ENCODE measurements around the gene CAMK1D.
A peak's percentile ranks its signal among the peaks of the same experiment; 100 is the strongest.

Gene CAMK1D

DNA sequence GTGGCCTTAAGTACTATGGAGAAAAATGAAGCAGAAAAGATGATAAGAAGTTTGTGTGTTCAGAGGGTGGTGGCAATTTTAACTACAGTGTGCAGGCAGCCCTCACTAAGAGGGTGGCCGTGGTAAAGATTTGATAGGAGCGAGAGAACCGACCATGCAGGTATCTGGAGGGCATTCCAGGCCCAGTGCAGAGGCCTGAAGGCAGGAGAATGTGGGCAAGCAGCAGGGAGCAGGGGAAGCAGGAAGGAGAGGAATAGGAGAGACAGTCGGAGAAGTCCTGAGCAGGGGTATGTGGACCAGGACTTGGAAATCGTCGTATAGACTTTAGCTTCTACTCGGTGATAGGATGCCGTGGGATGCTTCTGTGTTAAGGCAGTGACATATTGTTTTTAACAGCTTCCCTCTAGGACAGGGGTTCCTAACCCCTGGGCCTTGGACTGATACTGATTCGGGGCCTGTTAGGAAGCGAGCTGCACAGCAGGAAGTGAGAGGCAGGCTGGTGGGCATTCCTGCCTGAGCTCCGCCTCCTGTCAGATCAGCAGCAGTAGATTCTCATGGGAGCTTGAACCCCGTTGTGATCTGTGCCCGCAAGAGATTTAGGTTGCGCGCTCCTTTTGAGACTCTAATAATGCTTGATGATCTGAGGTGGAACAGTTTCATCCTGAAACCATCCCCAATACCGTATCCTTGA is 425.0 kb downstream of the CAMK1D start:
- no peak for DNase-seq

DNA sequence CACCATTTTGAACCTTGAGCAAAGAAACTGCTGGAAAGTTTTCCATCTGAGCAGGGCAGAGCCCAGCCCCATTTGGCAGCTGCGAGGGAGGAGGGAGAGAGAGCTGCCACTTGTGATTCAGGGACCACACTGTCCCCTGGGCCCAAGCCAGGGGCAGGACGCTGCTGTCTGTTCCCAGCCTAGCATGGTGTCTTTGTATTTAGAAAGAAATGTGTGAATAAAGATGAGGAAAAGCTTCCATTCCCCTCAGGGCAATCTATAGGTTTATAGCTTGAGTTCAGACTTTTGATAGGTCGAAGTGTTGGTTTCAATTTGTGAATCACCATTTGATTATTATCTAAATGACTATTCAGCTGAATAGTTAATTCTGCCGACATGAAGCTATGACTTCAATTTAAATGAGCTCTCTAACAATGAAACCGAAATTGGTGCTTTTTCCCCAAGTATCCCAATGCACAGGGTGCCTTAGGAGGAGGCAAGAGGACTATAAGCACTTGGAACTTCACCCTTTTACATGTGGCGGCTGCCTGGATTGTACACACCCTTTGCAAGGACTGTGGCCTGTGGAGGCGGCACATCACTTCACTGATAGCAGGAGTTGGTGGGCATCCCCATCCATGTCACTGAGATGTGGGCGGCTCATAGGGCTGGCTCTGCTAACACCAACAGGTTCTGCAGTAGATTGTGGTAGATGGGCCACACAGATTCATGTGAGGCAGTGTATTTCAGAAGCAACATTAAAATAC is 428.7 kb downstream of the CAMK1D start:
- no peak for DNase-seq

DNA sequence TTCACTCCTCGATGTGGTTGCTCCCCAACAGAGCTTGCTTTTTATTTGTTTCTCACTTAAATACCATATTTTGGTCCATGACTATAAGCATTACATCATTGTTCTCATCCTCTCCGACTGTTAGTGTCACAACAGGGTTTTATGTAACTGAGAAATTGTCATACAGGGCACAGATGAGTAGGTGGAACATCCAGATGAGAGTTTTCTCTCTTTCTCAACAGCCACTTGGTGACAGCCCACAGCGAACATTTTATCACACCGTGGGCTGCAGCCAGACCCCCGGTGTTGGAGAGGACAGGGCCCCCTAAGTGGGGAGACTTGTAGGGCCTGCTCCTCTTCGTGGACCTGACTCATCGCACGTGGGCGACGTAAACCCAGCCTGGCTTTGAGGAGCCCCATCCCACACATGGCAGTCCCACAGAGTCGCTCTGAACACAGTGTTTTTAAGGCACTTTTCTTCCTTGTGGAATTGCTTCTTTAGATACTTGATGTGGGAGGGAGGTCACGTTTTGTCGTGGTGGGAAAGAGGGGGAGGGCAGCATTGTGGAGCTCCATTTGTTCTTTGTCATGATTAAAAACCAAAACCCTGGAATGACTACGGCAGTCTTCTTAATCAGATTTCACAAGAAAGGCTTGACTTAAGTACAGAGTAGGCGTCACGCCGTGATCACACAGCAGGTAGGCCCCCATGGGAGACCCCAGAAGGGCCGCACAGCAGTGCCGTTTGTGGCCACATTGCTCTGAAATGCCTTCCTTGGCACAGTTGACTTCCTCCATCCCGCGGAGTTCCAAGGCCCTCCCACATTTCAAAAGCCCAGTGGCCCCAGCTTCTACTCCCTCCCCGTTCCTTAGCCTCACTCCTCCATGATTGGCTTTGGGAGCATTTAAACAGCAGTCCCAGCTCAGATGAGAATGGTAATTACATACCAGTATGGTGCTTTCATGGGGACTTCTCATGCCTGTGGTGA is 431.6 kb downstream of the CAMK1D start:
- DNase-seq, result peak; percentile 7

DNA sequence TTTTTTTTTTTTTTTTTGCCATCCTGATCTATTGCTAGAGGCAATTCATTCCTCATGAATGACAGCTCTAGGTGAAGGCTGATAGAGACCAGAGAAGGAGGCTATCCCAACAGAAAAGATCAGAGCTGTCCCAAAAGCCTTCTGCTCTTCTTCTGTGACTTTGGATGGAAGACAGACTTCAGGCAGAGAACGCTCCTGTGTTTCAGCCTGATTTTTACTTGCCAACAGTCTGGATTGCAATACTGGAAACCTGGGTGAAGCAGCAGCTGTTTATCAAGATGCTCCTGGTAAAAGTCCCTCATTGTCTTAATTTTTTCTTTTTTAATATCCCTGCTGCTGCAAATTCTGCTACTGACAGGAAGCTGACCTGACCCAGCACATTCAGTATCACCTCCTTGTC is 432.6 kb downstream of the CAMK1D start:
- DNase-seq, result no peak

- DNase-seq, result peak; percentile 33
These were observed 433.2 kb downstream of the CAMK1D start for GRCh38 chr10:12782537-12782936.

DNA sequence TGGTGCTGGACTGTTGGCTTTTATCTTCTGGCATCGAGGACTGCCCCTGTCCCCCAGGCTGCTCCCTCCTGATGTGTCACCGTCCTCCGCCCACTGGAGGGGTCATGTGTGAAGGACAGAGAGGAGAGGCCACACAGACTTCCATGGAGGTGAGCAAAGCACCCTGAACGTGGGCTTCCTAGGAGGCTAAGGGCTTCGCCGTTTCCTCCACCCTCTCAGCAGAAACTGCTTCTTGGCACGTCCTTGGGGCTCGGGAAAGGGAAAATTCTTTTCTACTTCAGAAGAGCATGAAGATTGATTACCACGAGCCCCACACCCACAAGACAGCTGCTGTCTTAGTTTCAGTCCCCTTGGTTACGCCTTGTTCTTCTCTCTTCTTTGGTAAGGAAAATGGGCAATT is 433.9 kb downstream of the CAMK1D start:
- DNase-seq, result no peak

- DNase-seq, result no peak
These were observed 435.3 kb downstream of the CAMK1D start for GRCh38 chr10:12784646-12785045.

- no peak for DNase-seq
These were observed 436.1 kb downstream of the CAMK1D start for GRCh38 chr10:12785415-12785831.

DNA sequence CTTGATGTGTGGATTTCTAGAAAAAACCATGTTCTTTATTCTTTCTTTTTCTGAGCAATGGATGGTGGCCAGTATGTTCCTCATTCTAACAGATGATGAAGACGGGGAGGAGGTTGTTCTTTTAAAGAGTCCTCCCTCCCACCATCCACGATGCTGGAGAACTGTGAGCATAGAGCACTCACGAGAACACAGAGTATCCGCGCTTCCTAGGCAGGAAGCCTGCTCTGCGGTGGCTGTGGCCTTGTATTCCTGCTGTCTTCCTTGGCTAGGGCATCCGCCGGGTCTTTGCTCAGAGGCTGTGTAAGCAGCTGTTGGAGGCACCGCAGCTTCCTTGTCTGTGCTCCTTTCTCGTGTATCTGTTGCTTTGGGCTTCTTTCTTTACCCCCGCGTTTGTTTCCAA is 437.9 kb downstream of the CAMK1D start:
- no peak for DNase-seq

DNA sequence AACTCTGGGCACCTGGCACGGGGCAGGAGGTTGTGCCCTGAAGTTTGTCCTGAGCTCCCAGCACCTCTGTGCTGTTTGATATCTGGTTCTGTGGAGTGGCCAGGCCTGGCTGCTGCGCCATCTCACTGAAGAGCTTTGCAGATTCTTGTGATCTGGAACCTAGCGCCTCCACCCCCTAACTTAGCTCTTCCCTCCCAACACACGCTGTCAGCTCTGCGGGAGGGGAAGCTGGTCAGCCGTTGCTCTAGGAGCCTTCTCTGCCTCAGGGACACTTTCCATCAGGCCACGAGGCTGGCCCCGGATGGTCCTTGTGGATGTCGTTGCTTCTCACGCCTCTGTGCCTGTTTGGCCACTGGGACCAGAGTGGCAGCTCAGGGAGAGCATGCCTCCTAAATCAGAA is 438.9 kb downstream of the CAMK1D start:
- DNase-seq, result no peak

- no peak for DNase-seq
These were observed 440.9 kb downstream of the CAMK1D start for GRCh38 chr10:12790270-12790669.

DNA sequence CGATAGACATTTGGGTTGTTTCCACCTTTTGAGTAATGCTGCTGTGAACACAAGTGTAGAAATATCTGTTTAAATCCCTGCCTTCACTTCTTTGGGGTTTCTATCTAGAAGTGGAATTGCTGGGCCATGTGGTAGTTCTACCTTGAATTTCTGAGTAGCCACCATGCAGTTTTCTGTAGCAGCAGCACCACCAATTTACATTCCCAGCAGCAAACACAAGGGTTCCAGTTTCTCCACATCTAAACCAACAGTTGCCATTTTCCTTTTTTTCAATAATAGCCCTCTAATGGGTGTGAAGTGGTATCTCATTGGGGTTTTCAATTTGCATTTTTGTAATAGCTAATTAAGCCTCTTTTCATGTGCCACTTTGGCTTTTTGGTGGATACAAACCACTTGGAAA is 442.4 kb downstream of the CAMK1D start:
- DNase-seq, result no peak

DNA sequence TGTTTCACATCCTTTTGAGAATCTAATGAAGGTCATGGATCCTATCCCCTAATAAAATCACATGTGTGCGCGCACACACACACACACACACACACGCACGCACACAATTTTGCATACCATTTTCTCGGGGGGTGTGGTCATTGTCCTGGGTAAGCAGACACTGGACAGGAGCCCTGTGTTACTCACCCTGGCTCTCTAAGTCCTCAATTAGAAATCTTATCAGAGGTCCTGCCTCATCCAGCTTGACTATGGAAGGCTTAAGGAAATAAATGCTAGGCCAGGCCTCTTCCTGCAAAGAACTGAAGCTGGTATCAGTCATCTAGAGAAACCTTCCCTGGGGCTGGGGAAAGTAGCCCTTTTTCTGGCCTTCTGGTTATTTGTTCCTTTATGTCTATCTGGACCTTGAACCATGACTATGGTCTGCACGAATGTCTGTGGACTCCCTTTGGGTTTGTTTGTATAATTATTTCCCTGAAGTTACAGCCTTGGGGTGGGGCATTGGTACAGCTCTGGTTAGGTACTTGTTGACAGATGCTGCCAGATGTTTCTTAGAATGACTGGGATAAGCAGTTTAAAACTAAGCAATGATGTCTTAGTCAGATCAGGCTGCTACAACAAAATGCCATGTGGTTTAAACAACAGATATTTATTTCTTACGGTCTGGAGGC is 443.7 kb downstream of the CAMK1D start:
- no peak for DNase-seq

DNA sequence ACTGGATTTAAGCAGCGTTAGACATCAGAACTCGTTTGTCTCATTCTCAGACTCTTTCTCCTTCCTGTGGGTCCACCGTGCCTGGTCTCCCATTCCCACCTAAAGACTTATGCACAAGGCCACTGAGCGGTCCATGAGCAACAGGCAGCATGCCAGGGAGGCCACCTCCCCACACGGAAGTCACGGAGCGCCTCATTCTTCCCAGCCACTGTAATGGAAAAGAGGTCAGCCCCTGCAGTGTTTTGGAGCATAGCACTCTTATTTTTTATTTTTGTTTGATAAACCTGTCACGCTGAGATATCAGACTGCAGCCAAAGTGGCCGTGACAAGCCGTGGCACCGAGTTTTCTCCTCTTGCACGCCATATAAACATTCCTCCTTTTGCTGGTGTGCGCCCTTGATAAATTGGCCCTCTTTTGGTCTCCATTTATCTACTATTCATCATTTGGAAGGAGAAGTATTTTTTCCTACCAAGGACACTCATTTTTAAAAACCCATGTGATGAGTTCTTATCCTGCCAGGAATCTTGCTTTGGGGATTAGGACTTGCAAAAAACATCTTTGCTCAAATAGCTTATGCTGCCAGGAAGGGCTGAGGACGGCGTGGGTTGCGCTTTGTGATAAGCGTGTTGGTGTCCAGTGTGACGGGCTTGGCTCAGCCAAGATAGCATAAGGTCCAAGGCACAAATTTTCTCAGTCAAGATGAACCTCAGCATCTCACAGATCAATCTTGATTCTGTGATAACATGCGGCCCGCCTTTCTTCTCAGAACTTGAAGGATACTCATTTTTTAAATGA is 446.2 kb downstream of the CAMK1D start:
- DNase-seq, result no peak

DNA sequence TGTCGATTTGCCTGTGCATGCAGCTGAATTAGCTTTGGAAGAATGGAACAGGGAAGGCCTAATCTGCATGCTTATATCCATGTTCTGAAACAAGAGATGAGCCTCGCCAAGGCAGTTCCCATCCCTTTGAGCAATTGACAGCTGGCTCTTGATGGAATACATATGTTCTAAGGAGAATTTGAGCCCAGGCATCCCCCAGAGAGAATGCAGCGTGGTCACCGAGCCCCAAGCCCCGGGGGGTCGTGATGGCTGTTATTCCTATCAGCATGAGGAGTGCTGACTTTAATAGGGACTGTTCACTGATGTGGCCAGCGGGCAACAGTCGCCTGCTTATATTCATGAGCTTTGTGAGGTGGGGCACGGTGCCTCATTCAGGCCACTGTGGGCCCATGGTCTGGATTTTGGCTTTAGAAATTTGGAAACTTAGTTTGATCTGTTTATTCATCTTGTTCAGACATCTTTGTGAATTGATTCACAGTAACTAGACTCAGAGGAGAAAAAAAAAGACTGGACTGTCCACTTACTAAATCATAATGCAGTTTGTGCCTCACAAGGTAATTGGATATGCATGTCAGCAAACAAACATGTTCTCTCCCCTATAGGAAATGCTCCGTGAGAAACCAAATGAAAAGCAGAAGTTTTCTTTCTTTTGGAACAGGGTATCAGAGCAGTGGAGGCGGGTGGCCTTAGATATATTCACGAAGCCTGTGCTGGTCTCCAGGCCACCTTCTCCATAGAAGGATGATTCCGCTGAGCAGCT is 447.2 kb downstream of the CAMK1D start:
- DNase-seq, result no peak

DNA sequence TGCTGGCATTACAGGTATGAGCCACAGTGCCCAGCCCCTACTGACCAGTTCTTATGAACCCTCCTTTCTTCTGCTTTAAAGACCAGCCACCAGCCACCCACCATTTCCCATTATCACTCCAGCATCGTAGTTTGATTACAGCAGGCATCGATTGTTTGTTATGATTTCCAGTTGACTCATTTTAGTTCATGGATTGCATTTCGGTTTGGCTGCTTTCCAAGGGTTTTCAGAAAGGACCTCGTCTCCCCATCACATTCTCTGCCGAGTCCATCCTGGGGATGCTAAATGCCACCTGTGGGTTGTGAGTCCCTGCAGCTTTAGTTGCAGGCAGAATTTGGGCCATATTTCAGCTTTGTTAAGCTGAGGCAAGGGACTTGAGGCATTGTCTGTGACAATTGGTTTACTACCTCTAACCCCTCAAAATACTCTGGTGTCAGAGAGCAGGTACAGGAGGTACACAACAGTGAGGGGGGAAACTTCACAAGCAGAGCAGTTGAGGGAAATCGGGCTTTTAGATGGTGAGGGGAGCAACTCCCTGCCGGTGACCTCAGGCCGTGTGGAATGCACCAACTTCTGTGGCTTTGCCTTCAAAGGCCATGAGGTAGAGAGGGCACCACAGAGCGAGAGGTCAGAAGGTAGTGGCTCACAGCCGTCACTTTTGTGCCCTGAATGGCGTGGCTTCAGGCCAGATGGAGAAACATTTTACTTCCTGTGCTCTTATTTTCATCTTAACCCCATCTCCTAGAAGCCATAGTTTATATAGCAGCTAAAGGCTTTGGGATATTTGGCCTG is 448.3 kb downstream of the CAMK1D start:
- DNase-seq, result no peak

GRCh38 chr10:12799144-12799543 is 449.8 kb downstream of the CAMK1D start:
- DNase-seq, result no peak

GRCh38 chr10:12799714-12800113 is 450.4 kb downstream of the CAMK1D start:
- no peak for DNase-seq

DNA sequence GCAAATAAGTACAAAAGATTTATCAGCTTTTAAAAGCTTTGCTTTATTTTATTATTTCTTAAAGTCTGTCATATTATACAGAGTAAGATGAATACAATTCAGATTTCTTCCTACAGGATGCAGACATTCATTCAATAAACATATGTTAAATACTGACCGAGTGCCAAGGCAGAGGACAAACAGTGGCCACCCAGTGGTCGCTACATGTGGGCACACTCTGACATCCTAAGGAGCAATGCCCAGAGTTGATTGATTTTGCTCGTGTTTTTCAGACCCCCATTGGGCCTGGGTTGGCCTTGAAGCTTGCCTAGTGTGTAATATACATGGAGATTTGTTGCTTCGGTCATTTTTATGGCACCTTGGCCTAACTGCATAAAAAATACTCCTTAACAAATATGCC is 451.0 kb downstream of the CAMK1D start:
- DNase-seq, result no peak
